ENCODE measurements around the gene RAB8A. TPM values are rescaled to one million over a fixed set of nuclear protein-coding genes. Genes with fewer than 3 reads are reported as not detected.

The RAB8A gene
- total and polyA plus RNA-seq, 2 experiments from 2014 or later, result 53.1 to 59.5 TPM

Other genes with a start within 250 kb of the RAB8A start
- gene CYP4F2, start 213.8 kb upstream of the RAB8A start, total RNA-seq (2014; rRNA removed; shearing (Covaris generic)), result not detected in 2 replicates
- gene CYP4F2, start 213.8 kb upstream of the RAB8A start, polyA plus RNA-seq (2016; fragmentation: Nextera tagmentation; extraction: Ambion mirVana), result not detected in 2 replicates
- gene CYP4F11, start 177.4 kb upstream of the RAB8A start, total RNA-seq (2014; rRNA removed; shearing (Covaris generic)), result not detected in 2 replicates
- not detected in 2 replicates for gene CYP4F11, start 177.4 kb upstream of the RAB8A start, polyA plus RNA-seq (2016; fragmentation: Nextera tagmentation; extraction: Ambion mirVana)
- not detected in 2 replicates for gene OR10H4, start 162.9 kb upstream of the RAB8A start, total RNA-seq (2014; rRNA removed; shearing (Covaris generic))
- gene OR10H4, start 162.9 kb upstream of the RAB8A start, polyA plus RNA-seq (2016; fragmentation: Nextera tagmentation; extraction: Ambion mirVana), result not detected in 2 replicates
- gene TPM4, start 35.4 kb upstream of the RAB8A start, total RNA-seq (2014; rRNA removed; shearing (Covaris generic)), result 237 and 288 TPM in 2 replicates
- gene TPM4, start 35.4 kb upstream of the RAB8A start, polyA plus RNA-seq (2016; fragmentation: Nextera tagmentation; extraction: Ambion mirVana), result 204 and 223 TPM in 2 replicates
- gene HSH2D, start 31.8 kb downstream of the RAB8A start, total RNA-seq (2014; rRNA removed; shearing (Covaris generic)), result 0.97 and 1.4 TPM in 2 replicates
- gene HSH2D, start 31.8 kb downstream of the RAB8A start, polyA plus RNA-seq (2016; fragmentation: Nextera tagmentation; extraction: Ambion mirVana), result 0.81 and 1.1 TPM in 2 replicates
- gene CIB3, start 61.6 kb downstream of the RAB8A start, total RNA-seq (2014; rRNA removed; shearing (Covaris generic)), result not detected in 2 replicates
- 0.56 TPM in 1 of 2 replicates, not detected in the other for gene CIB3, start 61.6 kb downstream of the RAB8A start, polyA plus RNA-seq (2016; fragmentation: Nextera tagmentation; extraction: Ambion mirVana)
- 58.2 and 62.3 TPM in 2 replicates for gene FAM32A, start 73.5 kb downstream of the RAB8A start, total RNA-seq (2014; rRNA removed; shearing (Covaris generic))
- gene FAM32A, start 73.5 kb downstream of the RAB8A start, polyA plus RNA-seq (2016; fragmentation: Nextera tagmentation; extraction: Ambion mirVana), result 58.9 and 67.3 TPM in 2 replicates
- gene AP1M1, start 86.0 kb downstream of the RAB8A start, total RNA-seq (2014; rRNA removed; shearing (Covaris generic)), result 32.0 and 32.4 TPM in 2 replicates
- 22.0 and 23.1 TPM in 2 replicates for gene AP1M1, start 86.0 kb downstream of the RAB8A start, polyA plus RNA-seq (2016; fragmentation: Nextera tagmentation; extraction: Ambion mirVana)
- 0.89 and 0.90 TPM in 2 replicates for gene KLF2, start 212.9 kb downstream of the RAB8A start, total RNA-seq (2014; rRNA removed; shearing (Covaris generic))
- 0.43 TPM in 1 of 2 replicates, not detected in the other for gene KLF2, start 212.9 kb downstream of the RAB8A start, polyA plus RNA-seq (2016; fragmentation: Nextera tagmentation; extraction: Ambion mirVana)

Data from GM23338 (cell line).